PC-3 (cell line): ENCODE data around the gene DNAJB11.

Experiments
- EZH2 ChIP-seq: fragments of 300-600 bp; sonication (generic); IDR thresholded peaks from one replicate; pipeline ENCODE4 v1.6.1; 2017; ENCODE audit warnings: antibody characterized with exemption, mild to moderate bottlenecking, low read length; ENCODE audit not compliant: unreplicated experiment
- TF ChIP-seq, protein P1 (sequence below): fragments of 300-600 bp; sonication (generic); conservative IDR thresholded peaks from 2 replicates; pipeline ENCODE4 v1.5.1; 2017; ENCODE audit warnings: antibody characterized with exemption, low read depth, mild to moderate bottlenecking, low read length

DNA sequence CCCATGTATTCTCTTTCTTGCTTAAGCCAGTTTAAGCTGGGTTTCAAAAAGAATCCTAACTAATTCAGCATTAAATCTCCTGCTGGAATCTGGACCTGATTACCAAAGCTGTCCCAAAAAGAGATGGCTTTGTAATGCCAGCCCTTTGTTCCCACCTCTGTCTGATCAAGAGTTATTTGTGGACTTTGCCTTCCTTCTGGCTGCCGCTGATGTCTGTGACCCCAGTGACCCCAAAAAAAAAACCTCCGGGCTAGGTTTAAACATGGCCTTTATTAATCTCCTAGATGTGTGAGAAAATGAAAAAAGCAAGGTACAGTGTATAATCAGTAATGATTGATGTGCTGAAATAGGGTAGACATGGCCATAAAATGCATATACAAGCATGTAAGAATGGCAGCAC is 47.1 kb upstream of the DNAJB11 start:
- no peak for TF ChIP-seq EZH2
- TF ChIP-seq, protein P1, sequence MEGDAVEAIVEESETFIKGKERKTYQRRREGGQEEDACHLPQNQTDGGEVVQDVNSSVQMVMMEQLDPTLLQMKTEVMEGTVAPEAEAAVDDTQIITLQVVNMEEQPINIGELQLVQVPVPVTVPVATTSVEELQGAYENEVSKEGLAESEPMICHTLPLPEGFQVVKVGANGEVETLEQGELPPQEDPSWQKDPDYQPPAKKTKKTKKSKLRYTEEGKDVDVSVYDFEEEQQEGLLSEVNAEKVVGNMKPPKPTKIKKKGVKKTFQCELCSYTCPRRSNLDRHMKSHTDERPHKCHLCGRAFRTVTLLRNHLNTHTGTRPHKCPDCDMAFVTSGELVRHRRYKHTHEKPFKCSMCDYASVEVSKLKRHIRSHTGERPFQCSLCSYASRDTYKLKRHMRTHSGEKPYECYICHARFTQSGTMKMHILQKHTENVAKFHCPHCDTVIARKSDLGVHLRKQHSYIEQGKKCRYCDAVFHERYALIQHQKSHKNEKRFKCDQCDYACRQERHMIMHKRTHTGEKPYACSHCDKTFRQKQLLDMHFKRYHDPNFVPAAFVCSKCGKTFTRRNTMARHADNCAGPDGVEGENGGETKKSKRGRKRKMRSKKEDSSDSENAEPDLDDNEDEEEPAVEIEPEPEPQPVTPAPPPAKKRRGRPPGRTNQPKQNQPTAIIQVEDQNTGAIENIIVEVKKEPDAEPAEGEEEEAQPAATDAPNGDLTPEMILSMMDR: no peak
